GM03348 (cell line): ENCODE measurements around the gene AREG.
"Not testable (repeated sequence)": the region's sequence is repeated elsewhere in the genome, so short reads cannot be mapped to it uniquely, and the experiment has no call there.

Experiments
- DNase-seq: peaks from one replicate; pipeline ENCODE4 v3.0.0; 2012; ENCODE audit warnings: low spot score

The AREG gene, protein sequence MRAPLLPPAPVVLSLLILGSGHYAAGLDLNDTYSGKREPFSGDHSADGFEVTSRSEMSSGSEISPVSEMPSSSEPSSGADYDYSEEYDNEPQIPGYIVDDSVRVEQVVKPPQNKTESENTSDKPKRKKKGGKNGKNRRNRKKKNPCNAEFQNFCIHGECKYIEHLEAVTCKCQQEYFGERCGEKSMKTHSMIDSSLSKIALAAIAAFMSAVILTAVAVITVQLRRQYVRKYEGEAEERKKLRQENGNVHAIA

DNA sequence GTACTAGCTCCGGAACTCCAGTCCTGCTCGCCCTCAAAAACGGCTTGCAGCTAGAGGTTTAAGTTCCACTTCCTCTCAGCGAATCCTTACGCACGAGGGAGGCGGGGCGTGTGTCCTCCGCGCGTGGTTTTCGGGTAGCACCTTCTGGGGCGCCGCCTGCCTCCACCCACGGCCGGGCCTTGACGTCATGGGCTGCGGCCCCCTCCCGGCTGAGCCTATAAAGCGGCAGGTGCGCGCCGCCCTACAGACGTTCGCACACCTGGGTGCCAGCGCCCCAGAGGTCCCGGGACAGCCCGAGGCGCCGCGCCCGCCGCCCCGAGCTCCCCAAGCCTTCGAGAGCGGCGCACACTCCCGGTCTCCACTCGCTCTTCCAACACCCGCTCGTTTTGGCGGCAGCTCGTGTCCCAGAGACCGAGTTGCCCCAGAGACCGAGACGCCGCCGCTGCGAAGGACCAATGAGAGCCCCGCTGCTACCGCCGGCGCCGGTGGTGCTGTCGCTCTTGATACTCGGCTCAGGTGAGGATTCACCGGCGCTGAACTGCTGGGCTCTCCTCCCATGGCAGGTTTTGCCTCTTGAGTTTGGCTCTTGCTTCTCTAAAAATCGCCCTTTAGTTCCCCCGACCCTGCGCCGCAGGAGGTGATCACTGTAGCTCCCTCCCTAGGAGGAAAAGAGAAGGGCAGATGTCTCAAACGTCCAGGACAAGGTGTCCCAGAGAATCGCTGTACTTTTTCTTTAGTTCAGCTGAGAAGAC lies at the start of gene AREG:
AREG (plus strand) TSS at position 246 of the 752 bp plus-strand sequence; CDS start at position 456, 210 bp downstream.
- DNase-seq, result peak; percentile 68

GRCh38 chr4:74395633-74396032 lies 49.3 kb upstream of the AREG start:
- no peak for DNase-seq

- DNase-seq, result peak; percentile 9
These were observed 47.0 kb upstream of the AREG start for GRCh38 chr4:74397748-74398426.

GRCh38 chr4:74398894-74399589 lies 45.9 kb upstream of the AREG start:
- not testable (repeated sequence) for DNase-seq

DNA sequence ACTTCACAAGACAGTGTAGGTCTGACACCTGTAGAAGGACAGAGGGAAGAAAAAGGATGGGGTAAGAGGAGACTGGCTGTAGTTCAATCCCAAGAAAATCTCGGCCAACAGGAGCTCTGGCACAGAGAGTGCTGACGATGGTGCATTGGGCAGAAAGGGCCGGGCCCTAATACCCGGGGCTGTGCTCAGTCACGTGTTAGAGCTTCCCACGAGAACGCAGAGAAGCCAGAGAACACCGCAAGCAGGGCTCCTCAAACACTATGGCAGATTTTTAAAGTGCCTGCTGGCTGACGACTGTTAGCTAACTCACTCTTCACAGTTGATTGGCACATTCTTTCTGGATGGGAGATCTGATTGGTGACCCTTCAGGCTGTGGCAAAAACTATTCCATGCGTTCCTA lies 44.5 kb upstream of the AREG start:
- no peak for DNase-seq

- no peak for DNase-seq
These were observed 42.1 kb upstream of the AREG start for GRCh38 chr4:74402692-74403456.

GRCh38 chr4:74407891-74408290 lies 37.0 kb upstream of the AREG start:
- no peak for DNase-seq

- no peak for DNase-seq
These were observed 36.3 kb upstream of the AREG start for GRCh38 chr4:74408639-74409038.

DNA sequence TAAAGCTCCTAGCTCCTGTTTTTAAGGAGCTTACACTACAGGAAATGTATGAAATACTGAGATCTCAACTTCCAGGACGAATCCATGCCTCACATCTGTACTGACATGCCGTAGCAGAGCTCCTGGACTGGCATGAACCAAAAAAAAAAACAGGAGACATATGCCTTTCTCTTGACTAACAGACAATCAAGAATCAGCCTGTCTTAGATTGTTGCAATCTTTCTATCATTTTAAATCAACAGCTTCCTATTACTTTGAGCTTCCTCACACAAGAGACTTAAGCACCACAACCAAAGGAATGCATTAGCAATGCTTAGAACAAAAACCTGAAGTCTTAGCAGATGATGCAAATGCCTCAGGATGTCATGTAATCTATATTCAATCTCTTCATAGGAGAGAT lies 34.7 kb upstream of the AREG start:
- peak; percentile 18 for DNase-seq

GRCh38 chr4:74412225-74412624 lies 32.7 kb upstream of the AREG start:
- no peak for DNase-seq

DNA sequence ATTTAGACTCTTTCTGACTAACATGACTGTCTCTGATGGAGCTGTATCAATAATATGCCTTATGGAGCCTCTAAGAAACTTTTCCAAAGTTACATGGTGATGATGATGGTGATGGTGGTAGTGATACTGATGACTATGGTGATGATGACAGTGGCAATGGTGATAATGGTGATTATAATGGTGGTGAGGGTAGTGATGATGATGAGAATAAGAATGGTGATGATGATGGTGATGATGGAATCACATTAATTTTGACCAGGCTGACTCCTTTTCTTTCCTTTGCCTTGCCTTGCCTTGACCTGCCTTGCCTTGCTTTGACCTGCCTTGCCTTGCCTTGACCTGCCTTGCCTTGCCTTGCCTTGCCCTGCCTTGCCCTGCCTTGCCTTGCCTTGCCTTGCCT lies 31.7 kb upstream of the AREG start:
- DNase-seq, result no peak

DNA sequence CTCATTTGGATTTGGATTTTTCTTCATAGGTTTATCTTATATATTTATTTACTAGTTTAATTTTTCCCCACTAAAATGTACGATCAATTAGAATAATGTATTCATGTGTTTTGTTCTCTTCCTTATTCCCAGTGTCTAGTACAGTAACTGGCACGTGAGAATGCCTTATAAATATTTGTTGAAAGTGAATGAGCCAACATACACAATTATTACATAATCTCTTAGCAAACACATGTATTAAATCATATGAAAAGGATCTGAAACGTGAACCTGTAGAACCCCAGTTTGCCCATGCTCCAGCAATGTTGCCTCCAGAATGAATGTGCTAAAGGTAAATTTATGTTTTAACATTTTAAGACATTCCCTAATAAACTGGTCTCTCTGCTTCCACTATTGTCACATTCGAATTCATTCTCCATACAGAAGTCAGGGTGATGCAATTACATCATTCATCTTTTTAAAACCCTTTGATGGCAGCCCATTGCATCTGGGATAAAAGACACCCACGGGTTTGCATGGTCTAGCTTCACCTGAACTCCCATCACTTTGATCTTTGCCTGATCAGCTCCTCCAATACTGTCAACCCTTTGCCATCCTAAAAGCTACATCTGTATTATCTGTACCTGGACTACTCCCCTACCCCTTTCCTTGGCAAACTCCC lies 30.7 kb upstream of the AREG start:
- DNase-seq, result no peak

DNA sequence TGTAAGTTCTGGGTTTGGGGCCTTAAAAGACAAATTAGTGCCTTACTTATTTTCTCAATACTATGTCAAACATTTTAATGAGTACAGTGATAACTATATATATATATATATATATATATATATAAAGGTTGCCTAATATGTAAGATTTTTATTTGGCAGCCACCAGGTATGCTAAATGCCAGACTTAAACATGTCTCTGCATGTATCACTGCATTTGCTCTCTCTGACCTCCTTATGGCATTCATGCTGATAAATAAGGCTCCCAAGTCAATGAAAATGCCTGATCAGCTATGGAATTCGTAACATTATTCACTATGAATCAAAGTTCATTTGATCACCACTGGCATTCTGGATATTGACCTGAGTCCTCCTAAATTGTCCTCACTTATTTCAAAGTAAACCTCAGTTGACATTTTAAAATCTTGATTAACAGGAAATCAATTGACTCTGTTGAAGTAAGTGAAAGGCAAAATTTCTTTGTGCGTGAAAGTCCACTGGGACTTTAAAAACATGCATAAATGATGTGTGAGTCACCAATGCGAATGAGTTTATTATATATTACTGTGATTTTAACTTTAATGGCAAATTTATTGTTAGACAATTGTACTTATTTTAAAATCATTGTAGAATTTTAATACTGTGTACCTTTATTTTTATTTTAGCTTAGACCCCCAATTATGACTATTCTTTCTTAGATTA lies 29.2 kb upstream of the AREG start:
- DNase-seq, result no peak

DNA sequence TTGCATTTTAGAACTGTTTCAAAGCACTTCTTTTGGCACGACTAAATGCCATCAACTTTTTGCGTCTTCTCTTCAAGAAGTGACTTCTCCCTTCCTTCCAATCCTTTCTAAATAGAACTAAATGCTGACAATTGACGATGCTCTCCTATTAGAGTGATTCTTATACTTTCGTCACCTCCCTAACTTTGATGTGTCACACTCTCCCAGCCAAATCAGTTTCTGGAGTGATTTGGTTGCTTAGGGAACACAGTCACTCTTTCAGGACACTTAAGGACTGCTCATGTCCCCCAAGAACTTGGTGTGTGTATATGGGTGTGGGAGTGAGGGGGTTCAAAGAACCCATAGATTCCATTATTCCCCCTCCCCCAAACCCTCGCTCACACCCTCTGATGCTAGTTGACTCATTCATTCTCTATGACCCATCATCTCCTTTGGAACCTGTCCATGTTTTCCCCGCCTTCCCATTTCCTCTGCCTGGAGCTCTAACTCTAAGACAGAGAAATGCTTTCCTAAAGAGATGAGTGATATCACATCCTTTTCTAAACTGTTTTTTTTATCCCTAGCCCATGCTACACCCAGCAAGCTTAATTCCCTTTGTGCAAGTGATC lies 26.8 kb upstream of the AREG start:
- peak; percentile 59 for DNase-seq

DNA sequence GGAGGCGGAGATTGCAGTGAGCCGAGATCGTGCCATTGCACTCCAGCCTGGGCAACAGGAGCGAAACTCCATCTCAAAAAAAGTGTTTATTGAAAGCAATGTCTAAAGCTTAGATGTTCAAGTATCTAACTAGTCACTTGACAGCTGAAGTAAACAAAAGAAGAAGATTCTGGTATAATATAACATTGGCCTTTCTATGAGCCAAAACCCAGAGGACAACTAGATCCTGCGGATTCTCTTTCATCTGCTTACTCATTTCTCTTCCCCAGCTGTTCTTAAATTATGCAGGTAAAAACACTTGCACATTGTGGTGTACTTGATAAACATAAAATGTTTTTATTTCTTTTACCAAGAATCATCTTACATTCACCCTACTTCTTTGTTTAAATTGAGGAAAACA lies 24.1 kb upstream of the AREG start:
- DNase-seq, result no peak

- no peak for DNase-seq
These were observed 21.8 kb upstream of the AREG start for GRCh38 chr4:74423104-74423503.

GRCh38 chr4:74424111-74424510 lies 20.8 kb upstream of the AREG start:
- DNase-seq, result no peak

DNA sequence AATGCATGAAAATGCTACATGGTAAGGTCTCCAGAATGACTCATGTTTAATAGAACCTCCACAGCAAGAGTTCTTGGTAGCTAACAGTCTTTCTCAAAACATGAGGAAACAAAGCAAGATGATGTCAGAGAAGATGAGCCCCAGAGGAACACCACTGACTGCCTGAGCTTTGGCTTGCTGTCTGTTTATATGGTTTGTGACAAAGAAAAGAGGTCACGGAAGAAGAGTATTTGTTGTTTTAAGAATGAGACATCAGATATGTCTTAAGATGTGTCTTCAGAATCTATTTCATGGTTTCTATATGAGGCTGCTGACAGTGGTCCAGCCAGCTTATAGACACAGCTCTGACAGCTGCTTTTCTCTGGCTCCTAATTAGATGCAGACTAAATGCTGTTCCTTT lies 18.8 kb upstream of the AREG start:
- DNase-seq, result peak; percentile 10

DNA sequence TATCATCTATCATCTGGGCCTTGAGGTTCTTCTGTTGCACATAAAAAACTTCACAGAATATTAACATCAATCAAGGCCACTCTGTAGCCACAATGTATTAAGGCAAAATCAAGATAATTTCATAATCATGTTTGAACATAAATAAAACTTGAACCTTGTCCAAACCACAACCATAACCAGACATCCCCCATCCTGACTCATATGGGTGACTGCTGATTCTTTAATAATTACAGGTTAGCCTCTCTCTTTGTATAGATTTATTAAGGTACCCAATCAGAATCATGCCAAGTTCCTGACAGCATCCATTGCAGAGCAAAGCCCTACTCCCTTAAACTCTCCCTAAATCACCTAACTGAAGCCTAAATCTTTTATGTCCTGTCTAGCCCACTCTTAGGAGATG lies 16.7 kb upstream of the AREG start:
- no peak for DNase-seq
